GM19397 (cell line): ENCODE results near the gene ENO4.
A peak's percentile ranks its signal among the peaks of the same experiment; 100 is the strongest.

Experiments
- ATAC-seq: cut with Tn5 transposase; IDR thresholded peaks from one replicate; pipeline ENCODE4 v1.9.1; 2021; ENCODE audit warnings: mild to moderate bottlenecking, moderate library complexity; ENCODE audit not compliant: unreplicated experiment

ENO4 gene, protein sequence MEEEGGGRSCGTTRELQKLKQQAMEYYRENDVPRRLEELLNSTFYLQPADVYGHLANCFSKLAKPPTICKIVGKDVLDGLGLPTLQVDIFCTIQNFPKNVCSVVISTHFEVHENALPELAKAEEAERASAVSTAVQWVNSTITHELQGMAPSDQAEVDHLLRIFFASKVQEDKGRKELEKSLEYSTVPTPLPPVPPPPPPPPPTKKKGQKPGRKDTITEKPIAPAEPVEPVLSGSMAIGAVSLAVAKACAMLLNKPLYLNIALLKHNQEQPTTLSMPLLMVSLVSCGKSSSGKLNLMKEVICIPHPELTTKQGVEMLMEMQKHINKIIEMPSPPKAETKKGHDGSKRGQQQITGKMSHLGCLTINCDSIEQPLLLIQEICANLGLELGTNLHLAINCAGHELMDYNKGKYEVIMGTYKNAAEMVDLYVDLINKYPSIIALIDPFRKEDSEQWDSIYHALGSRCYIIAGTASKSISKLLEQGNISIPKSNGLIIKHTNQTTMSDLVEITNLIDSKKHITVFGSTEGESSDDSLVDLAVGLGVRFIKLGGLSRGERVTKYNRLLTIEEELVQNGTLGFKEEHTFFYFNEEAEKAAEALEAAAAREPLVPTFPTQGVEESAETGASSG

DNA sequence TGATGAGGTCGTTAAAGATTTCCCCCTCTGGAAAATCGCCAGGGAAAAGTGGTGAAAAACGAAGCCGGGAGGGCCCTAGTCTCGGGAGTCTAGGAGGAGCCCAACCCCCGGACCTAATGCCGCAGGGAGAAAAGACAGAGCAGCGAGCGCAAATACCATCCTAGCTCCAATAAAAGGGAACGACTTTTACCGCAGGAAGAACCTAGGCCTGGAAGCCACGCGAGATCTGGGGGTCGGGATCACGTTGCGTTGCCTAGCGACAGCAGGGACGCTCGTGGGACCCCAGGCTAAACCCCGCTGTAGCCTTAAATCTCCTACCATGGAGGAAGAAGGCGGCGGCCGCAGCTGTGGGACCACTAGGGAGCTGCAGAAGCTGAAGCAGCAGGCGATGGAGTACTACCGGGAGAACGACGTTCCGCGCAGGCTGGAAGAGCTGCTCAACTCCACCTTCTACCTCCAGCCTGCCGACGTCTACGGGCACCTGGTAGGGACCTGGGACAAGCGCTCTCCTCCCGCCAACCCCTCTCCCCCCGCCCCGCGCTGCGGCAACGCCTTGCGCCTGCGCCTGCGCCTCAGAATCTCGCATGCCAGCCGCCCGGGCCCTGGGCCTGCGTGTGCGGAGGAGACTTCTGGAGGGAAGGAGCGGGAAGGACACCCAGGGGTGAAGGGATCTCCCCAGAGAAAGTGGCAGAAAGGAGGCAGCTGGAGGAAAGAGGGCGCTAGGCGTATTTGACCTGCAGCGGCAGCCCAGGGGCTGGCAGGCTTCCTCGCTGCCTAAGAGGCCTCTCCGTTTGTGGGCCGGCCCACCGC, at the start of gene ENO4:
Gene ENO4, plus strand, starts transcription at position 252 of the 810 bp plus-strand sequence. Its CDS starts 68 bp downstream, at position 320.
- ATAC-seq: peak; percentile 56

DNA sequence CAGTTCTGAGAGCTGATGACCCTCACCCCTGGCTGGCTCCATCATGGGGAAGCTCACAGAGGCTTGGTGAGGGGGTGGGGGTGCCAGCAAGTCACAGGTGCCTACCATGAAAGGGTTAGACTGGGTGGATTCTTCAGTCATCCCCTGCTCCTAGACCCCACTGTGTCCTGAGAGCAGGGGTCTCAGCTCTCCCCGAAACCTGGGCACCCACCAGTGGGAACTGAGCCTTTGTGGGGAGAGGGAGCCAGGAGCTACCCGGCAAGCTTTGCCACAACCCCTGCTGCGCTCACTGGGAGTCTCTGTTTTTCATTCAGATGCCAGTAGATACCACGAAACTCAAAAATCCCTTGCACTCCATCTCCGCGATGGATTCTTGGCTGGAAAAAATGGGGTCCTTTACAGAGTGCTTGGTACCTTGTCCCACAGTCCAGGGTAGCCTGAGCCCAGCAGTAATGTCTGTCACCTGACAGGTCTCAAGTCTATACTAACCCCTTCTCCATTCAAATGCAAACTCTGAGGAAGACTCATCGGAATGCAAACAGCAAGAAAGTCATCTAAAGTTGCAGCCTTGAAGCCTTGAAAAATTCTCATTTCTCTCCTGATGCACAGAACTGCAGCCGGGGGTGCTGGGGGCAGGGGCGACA, 48.9 kb upstream of the ENO4 start:
- no peak for ATAC-seq

DNA sequence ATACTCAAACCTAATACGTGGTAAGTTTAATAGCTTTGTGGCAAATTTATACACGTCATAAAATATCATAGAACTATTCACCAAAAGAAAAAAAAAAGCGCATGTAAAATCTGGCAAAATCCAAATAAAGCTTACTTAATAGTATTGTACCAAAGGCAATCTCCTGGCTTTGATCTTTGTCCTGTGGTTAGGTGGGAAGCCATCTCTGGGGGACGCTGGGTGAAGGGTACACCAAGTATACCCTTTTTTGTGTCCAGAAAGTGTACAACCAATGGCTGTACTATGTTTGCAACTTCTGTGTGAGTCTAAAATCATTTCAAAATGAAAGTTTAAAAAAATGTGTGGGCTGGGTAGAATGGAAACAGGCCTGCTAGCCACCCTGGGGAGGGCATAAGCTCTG, 47.6 kb upstream of the ENO4 start:
- ATAC-seq: no peak

DNA sequence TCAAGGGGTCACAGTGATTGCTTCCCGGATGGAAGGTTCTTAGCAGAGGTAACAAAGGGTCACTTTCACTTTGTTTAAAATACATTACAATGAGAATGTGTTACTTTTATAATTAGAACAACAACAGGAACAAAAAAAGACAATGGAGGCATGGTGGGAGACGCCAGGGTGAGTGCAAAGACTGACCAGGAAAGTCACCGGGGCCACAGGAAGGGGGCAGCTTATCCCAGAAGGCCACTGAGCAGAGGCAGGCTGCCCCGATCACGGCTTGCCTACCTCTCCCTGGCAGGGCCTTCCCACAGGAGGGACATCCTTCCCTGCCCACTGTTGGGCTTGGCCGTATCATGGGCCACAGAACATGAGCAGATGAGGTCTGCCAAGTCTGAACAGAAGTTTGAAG, 46.8 kb upstream of the ENO4 start:
- no peak for ATAC-seq

DNA sequence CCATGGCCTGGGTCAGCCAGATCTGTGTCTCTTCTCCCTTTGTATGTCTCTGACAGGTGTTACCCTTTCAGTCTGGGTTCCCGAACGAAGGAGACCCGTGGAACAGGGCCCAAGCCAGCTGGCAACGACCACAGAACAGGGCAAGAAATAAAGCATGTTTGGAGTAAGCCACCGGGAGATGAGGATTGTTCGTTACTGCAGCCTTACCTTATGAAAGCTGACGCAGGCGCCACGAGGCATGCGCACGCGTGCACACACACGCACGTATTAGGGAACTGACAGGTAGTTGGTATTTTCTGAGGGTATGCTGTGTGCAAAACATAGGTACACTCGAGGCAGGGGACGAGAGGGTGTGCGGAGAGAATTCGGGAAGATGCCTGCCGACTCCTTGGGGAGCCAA, 46.4 kb upstream of the ENO4 start:
- no peak for ATAC-seq

DNA sequence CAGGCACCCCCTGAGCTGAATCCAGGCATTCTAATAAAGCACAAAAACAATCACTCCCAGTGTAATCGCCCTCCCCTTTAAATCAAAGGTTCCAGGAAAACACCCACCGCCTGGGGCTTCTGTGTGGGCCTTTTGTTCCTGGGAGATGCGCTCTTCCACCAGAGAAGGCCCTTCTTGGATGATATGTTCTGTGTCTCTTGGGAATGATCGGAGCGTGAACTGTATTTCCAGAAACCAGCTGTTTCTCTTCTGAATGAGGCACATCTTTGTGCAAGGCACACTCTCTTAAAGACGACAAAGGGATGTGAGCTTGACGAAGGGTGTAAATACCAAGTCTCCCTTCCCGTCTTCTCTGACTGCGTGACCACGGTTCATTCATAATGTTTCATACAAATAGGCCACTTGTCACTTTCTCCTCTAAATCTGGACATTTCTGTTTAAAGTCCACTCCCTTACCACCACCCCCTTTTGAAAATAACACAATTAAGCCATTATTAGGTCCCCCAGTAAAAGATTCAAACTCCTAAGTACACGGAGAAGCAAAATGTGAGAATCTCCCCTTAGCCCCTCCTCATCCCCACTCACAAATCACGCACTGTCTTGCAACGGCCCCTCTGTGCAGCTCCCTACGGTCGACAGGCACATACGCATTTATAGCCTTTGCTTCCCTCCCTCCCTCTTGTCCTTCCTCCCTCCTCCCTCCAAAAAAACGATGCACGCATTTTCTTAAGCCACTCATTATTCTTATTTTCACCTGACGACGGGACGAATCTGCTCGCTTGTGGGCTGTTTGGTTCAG, 45.6 kb upstream of the ENO4 start:
- no peak for ATAC-seq

DNA sequence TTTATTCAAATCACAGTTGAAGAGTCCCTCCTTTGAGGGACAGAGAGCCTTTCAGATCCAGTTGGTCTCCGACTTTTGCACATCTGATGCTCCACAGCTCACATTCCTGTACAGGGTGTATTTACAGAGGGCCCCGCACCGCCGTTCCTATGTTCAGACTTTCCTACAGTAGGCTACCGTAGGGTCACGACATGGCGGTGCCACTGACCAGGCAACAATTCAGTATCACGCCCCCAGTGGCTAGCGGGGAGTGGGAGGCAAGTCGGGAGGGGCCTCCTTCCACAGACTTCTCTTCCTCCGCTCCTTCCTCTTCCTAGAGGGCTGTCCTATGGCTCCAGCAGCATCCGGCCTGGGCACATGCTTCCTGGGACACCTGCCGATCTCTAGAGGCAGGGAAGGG, 40.6 kb upstream of the ENO4 start:
- ATAC-seq: no peak

DNA sequence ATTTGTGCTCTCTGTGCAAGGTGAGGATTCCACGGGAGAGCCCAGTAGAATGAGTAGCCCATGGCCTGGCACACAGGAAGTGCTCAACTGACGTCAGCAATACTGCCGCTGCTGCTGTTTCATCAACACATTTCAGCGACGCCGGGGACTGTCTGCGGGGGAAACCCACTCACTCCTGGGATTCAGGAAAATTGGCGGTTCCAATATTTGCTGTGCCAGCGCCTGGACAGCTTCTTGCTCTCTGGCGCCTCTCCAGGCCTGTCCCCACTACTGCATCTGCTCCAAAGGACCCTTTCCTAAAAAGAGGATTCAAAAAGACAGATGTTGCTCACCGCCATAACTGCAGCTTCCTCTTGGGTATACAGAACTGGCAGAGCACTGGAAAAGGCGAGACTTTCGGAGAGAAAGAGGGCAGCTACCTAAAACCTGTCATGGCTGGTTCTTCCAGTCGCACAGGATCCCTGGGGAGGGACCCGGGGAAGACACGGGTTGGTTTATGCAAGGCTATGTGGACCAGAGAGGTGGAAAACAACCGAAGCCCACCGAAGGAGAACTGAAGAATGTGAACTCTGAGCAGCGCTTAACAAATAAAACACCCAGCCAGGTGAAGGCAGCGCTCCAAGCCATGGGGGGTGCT, 39.7 kb upstream of the ENO4 start:
- ATAC-seq: no peak

DNA sequence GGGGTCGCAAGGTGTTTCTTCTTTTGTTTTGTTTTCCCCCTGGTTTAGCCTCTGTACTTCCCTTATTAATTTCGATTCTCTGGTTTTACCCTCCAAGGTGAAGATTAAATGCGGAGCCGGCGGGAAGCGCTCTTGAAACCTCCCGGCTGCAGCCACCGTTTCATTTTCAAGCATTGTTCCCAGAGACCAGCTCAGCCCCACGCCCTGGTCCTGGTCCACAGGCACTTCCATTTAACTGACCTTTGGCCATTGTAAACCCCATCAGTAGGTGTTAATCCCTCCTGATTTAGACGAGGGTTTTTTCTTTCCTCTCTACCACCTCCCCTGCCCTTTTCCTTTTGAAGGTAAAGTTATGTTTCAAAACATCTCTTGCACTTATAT, 39.2 kb upstream of the ENO4 start:
- no peak for ATAC-seq

DNA sequence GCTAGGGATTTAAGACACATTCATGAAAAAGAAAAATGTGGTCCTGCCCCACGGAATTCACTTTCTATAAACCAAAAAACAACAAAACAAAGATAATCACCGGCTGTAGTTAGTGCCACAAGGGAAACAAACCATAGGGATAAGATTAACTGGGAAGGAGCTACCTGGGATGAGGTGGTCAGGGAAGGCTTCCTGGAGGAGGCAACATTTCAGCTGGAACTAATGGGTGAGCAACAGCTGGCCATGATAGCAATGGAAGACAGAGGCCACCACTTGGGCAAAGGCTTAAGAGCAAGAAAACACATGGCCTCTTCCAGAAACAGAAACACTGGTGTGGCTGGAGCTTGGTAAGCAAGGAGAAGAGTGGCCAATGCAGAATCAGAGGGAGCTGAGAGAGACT, 38.4 kb upstream of the ENO4 start:
- ATAC-seq: no peak

DNA sequence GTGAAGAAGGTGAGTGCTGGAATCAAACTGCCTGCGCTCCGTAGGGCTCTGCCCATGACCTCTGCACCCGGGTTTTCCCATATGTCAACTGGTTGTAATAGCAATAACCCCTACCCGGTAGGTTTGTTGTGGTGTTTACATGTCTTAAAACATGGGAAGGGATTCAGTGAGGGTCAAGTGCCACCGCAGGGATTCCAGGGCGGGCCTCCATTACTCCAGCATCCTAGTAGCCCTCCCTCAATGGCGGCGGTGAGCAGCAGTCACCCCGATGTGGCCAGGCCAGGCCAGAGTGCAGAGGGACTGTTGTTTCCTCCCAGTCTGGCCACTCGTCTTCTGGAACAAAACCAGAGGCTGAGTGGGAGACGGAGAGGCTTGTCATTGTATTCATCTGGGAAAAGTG, 37.6 kb upstream of the ENO4 start:
- ATAC-seq: no peak

DNA sequence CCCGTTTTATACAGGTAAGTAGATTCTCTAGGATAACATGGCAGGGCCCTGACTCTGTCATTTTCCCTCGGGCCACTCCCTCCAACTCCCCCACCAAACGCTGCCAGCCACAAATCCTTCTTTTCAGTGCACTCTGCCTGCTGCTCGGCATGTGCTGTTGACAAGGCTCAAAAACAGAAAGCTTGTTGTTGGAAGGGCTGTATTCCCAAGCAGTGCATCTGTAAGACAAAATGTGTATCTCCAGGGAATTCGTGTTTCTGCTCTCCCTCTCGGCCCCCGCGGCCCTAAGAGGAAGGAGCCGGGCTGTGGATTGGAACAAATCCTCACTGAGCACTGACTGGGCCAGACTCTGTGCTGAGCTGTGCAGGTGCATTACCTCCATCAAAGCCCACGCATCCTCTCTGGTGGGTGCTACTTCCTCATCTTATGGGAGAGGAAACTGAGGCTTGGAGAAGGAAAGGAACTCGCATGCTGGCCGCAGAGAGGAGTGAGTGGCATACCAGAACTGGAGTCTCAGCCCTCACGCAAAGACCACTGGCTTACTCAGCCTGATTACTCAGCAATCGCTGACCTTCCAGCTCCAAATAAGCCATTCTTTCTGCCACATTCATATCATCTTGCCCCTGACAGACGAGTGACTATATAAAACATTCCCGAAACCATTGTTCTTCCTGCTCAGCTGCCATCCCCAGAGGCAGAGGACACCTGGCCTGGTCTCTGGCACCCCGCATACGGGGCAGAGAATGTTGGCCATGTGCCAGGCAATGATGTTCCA, 33.5 kb upstream of the ENO4 start:
- no peak for ATAC-seq

DNA sequence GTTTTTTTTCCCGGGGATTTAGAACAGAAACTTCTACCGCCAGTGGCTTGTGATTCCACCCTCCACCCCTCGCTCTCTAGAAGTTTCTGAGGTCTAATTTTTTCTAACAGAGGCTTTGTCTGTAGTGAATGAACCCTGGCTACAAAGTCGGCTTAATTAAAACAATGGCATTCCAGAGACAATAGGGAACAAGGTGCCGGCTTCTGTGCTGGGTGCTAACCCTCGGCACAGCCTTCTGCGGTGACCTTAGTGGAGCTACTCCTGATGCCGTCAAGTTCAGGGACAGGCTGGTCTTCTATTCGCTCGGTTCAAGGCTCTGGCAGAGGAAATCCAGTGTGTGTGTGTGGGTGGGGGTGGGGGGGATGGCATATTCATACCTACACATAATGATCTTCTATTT, 32.1 kb upstream of the ENO4 start:
- no peak for ATAC-seq

DNA sequence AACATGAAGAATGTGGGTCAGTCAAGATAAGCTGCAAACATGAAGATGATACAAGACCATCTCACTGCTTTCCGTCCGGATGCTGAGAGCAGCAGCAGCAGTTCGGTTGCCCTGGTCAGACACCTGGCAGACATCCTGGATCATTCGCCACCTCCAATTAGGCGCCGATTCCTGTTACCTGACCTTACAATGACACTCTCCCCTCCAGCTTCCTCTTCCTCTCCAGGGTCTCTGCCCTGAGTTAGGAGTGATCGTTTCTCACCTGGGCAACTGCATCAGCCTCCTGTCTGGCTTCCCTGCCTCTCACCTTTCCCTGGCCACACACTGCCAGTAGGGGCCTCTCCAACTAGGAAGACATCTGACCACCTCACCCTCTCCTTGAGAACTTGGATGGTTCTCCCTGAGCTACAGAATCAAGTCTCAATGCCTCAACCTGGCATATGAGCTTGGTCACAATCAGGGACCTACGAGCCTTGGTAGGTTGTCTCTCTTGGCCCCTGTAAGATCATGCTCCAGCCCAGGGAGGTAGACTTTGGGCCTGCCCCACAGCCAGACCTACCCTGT, 31.4 kb upstream of the ENO4 start:
- no peak for ATAC-seq

DNA sequence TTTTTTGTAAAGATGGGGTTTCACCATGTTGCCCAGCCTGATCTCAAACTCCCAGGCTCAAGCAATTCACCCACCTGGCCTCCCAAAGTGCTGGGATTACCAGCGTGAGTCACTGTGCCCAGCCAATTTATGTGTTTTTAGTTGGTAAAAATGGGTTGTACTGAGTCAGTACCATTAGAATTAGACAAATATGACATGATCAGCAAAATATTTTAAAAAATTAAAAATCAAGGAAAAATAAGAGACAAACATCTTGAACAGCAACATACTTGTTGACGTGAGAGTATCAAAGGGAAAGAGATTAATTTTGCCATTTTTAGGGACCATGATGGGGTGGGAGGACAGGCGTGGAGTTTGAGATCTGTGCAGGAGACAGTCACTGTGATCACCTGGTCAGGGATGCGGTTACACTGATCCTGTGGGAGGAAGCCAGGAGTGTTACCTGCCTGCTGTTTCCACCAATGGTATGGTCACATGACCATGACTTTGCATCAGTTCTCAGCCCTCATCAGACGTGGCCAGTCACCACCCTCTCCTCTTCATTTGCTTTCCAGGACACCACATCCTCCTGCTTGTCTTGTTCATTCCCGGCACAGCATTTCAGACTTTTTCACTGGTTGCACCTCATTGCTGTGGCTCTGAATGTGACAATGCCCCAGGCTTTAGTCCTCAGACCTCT, 29.2 kb upstream of the ENO4 start:
- no peak for ATAC-seq

DNA sequence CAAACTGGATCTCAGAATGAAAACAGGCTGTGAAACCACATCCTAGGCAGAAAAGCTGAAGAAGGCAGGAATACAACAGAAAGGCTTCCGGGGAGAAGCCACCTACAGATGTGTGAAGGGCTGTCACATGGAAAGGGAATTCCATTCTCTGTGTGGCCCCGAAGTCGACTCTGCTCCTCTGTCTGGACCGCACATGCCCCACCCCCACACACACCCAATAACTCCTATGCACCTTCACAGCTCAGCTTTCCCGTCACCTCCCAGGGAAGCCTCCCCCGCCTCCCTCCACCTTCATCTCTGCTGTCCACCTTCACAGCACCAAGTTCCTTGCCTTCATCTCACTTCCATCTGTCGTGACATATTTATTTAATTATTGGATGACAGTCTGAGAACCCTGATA, 23.4 kb upstream of the ENO4 start:
- ATAC-seq: no peak

DNA sequence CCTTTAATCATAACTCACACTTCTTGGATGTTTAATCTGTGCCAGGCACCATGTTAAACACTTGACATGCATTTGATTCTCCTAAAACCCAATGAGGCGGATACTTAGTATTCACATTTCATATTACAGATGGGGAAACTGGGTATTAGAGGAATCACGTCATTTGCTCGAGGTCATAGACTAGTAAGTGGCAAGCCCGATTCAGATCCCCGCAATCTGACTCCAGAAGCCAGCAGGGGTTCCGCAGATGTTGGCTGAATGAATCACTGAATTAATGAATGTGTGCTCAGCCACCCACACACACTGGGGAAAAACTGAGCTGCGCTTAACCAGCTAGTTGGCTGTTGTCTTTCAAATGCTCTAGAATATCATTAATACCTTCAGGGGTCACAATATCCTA, 22.5 kb upstream of the ENO4 start:
- ATAC-seq: no peak

DNA sequence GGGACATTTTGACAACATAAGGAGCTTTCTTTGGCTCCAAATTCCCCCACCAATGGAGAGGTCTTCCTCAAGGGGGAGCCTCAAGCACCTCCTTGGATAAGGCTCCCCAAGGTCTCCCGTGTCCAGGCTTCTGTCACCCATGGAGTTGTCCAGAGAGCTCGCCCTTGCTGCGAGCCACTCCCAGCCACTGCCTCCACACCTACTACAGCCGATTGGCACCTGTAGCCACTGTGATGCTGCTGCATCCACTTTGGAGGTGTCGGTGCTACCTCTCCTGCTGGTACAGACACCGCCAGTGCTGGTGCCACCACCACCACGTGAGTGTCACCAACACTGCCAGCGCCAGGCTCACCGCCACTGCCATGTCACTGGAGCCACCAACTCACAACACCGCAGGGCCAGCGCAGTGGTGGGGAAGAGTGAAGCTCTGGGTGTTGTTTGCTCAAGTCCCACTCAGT, 22.1 kb upstream of the ENO4 start:
- ATAC-seq: no peak
